Vagina (tissue), 2 donors: ENCODE data around the gene KANSL1L.

Experiments
- POLR2A ChIP-seq, 2 donors: fragments of 450-650 bp; IDR thresholded peaks; one replicate each; pipeline ENCODE4 v1.6.1; 2017; ENCODE audit warnings: antibody characterized with exemption in 2 of 2, mild to moderate bottlenecking in 2 of 2, moderate library complexity in 2 of 2
- POLR2AphosphoS5 ChIP-seq, 2 donors: sonication (generic); formaldehyde crosslinking; IDR thresholded peaks; one replicate each; pipeline ENCODE4 v1.9.0; 2017; ENCODE audit warnings: antibody characterized with exemption in 2 of 2, mild to moderate bottlenecking in 2 of 2, low read depth in 1 of 2; ENCODE audit not compliant: insufficient read depth in 1 of 2
- TF ChIP-seq, protein P1 (sequence below), 3 experiments: fragments of 450-650 bp in 2 of 3; fragments of 200-600 bp in 1 of 3; sonication (generic) in 1 of 3; IDR thresholded peaks; one replicate each; pipeline ENCODE4 v1.5.1; 2017 to 2019; ENCODE audit warnings: antibody characterized with exemption in 3 of 3, mild to moderate bottlenecking in 2 of 3, moderate library complexity in 2 of 3

DNA sequence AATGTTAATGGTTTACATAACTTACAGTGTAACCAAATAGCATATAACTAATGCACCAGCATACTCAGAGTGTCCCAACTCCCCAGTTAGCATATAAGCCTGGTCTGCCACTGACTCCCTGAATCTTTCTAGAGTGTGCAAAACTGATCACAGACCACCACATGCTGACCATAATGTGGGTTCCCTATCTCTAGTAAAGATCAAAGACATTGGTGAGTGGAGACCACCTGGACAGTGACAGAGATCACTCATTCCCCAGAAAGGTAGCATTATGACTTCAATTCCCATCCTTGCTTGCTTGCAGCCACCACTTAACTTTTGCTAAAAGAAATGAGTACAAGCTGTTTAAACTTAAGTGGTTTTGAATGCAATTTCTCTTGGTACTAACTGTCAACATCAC is 39.0 kb downstream of the KANSL1L start:
- TF ChIP-seq, protein P1, sequence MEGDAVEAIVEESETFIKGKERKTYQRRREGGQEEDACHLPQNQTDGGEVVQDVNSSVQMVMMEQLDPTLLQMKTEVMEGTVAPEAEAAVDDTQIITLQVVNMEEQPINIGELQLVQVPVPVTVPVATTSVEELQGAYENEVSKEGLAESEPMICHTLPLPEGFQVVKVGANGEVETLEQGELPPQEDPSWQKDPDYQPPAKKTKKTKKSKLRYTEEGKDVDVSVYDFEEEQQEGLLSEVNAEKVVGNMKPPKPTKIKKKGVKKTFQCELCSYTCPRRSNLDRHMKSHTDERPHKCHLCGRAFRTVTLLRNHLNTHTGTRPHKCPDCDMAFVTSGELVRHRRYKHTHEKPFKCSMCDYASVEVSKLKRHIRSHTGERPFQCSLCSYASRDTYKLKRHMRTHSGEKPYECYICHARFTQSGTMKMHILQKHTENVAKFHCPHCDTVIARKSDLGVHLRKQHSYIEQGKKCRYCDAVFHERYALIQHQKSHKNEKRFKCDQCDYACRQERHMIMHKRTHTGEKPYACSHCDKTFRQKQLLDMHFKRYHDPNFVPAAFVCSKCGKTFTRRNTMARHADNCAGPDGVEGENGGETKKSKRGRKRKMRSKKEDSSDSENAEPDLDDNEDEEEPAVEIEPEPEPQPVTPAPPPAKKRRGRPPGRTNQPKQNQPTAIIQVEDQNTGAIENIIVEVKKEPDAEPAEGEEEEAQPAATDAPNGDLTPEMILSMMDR (IDR thresholded peaks at IDR 0.05): no peak
- TF ChIP-seq POLR2A (IDR thresholded peaks at IDR 0.05) (no peak), POLR2AphosphoS5 (IDR thresholded peaks at IDR 0.05; ENCODE audit: insufficient read depth in 1 of 2, low read depth in 1 of 2) (no peak)
